Measurements from ENCODE around the gene TBATA.

DNA sequence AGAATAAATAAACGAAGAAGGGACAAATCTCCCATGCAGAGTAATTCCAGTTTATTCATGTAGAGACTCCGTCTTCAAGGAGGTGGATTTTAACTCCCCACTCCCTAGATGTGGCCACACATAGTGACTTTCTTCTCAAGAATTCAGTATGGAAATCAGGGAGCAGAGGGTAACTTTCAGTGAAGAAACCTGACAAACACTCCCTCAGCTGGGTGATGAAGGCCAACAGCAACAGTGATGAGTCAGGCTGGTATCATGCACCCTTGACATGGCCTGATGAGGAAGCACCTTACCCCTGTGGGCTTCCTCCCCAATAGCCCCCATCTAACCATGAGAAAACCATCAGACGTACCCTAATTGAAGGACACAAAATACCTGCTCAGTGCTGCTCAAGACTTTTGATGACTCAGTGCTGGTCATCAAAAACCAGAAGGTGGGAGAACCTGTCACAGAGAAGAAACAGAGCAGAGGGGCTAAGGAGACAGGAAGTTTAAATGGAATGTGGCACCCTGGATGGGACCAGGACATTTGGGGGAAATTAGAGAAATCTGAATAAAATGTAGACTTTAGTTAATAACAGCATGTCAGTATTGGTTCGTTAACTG is 62.3 kb downstream of the TBATA start:
- TF ChIP-seq EGR1 (IDR thresholded peaks at IDR 0.05; ENCODE audit: borderline replicate concordance, low read depth, low read length): no peak
- TF ChIP-seq SP1 (IDR thresholded peaks at IDR 0.05; ENCODE audit: low read depth, low read length): no peak
- TF ChIP-seq, protein P1, sequence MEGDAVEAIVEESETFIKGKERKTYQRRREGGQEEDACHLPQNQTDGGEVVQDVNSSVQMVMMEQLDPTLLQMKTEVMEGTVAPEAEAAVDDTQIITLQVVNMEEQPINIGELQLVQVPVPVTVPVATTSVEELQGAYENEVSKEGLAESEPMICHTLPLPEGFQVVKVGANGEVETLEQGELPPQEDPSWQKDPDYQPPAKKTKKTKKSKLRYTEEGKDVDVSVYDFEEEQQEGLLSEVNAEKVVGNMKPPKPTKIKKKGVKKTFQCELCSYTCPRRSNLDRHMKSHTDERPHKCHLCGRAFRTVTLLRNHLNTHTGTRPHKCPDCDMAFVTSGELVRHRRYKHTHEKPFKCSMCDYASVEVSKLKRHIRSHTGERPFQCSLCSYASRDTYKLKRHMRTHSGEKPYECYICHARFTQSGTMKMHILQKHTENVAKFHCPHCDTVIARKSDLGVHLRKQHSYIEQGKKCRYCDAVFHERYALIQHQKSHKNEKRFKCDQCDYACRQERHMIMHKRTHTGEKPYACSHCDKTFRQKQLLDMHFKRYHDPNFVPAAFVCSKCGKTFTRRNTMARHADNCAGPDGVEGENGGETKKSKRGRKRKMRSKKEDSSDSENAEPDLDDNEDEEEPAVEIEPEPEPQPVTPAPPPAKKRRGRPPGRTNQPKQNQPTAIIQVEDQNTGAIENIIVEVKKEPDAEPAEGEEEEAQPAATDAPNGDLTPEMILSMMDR (IDR thresholded peaks at IDR 0.05; ENCODE audit: control extremely low read depth in 1 of 3, insufficient read depth in 1 of 3, low read depth in 1 of 3, low read length in 3 of 3): no peak
- TF ChIP-seq EP300 (IDR thresholded peaks at IDR 0.05; ENCODE audit: borderline replicate concordance in 1 of 2, low read depth in 2 of 2, low read length in 2 of 2): no peak
- TF ChIP-seq, protein P2, sequence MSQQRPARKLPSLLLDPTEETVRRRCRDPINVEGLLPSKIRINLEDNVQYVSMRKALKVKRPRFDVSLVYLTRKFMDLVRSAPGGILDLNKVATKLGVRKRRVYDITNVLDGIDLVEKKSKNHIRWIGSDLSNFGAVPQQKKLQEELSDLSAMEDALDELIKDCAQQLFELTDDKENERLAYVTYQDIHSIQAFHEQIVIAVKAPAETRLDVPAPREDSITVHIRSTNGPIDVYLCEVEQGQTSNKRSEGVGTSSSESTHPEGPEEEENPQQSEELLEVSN (IDR thresholded peaks at IDR 0.05): no peak

Data from H1 (cell line).